ENCODE data around the gene IL15RA.
"Not testable (repeated sequence)": the region's sequence is repeated elsewhere in the genome, so short reads cannot be mapped to it uniquely, and the experiment has no call there.

Gene IL15RA

GRCh38 chr10:5949009-5949759, 28.2 kb downstream of the IL15RA start:
- no peak for DNase-seq

- DNase-seq, result no peak
These were observed 29.1 kb downstream of the IL15RA start for GRCh38 chr10:5948208-5948585.

GRCh38 chr10:5947471-5948207, 29.7 kb downstream of the IL15RA start:
- DNase-seq, result no peak

- DNase-seq, result no peak
These were observed 30.6 kb downstream of the IL15RA start for GRCh38 chr10:5946786-5947185.

DNA sequence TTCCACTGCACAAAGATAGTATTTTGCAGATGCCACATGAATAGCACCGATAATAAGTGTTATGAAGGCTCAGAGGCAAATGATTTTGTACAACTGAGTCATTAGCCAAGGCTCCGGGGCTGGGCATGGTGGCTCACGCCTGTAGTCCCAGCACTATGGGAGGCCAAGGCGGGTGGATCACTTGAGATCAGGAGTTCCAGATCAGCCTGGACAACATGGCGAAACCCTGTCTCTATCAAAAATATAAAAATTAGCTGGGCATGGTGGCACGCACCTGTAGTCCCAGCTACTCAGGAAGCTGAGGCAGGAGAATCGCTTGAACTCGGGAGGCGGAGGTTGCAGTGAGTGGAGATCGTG, 30.9 kb downstream of the IL15RA start:
- DNase-seq, result not testable (repeated sequence)

DNA sequence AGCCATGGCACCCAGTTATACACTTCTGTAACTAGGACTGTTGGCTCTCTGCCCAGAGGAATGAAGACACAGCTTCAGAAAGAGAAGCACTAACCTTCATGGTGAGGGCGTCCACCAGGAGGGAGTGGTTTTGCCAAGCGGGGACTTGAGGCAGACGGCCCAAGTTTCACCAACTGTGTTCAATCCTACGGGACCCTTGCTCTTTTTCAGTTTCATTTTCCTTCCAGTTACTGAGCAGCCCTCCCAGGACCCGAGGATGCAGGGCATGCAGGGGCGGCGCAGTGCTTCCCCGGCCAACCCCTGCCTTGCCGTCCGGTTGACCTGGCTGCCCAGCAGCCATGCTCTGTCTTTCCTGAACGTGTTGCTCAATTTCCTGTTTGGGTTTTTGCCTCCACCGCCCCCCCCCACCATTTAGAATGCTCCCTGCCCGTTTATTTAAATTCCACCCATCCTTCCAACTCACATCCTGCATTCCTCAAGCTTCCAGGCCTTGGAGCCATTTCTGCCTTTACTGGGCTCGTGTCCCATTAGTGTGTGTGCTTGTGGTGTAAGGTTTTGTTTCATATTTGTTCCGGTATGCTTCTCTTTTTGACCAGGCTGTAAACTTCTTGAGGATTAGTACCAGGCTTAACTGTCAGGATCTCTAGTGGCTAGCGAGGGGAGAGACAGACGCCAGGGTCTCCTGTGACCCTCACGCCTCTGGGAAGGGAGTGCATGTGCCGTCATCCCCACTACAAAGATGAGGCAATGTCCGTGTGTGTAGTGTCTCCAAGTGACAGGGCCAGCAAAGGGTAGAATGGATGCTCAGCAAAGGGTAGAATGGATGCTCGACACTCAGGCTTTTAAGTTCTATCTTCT, 31.6 kb downstream of the IL15RA start:
- DNase-seq, result no peak

DNA sequence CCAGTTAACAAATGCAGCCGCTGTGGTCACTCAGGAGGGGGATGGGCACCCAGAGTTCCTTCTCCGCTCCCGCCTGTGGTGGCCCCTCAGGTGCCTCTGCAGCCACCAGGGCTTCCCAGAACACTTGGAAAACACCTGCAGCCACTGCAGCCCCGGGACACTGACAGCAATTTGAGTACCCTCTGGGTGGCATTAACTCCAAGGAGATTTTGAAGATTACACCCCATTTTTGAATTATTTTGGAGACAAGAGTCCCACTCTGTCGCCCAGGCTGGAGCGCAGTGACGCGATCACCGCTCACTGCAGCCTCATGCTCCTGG, 32.2 kb downstream of the IL15RA start:
- no peak for DNase-seq

GRCh38 chr10:5944389-5945189, 32.8 kb downstream of the IL15RA start:
- no peak for DNase-seq

GRCh38 chr10:5943536-5943935, 33.8 kb downstream of the IL15RA start:
- DNase-seq, result peak in 1 of 2 experiments; percentile 21

DNA sequence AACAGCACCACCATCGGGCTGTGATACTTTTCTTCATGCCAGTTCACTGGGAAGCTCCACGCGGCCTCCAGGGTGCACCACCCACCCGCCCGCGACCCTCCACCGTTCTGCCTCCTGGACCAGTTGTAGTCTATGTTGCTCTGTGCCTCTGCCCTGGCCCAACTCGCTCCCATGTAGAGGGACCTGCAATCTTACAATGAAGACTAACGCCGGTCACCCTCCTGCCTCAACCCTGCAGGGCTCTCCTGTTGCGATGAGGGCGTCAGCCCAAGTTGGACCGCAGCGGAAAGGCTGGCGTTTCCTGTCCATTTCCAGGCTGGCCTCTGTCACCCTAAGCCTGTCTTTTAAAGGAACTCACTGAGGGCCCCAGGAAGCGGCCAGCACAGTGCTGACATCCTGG, 34.9 kb downstream of the IL15RA start:
- DNase-seq, result no peak

- no peak for DNase-seq
These were observed 35.3 kb downstream of the IL15RA start for GRCh38 chr10:5942001-5942400.

DNA sequence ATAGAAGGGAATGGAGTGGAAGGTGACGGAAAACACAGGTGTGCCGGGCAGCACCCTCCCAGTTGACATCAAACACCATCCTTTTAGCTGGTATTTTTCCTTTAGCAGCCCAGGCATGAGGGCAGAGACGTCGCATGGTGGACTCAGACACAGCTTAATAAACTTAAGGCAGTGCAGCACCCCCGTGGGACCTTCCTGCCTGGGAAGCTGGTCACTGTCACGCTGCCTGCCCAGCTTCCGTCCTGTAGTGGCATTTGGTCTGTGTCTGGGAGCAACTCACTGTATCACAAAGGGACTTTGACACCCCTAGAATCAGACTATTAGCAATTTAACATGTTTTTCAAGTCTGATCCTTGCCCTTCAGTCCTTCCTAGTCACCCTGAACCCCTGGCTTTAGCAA, 35.8 kb downstream of the IL15RA start:
- no peak for DNase-seq

GRCh38 chr10:5940807-5941218, 36.5 kb downstream of the IL15RA start:
- no peak for DNase-seq

DNA sequence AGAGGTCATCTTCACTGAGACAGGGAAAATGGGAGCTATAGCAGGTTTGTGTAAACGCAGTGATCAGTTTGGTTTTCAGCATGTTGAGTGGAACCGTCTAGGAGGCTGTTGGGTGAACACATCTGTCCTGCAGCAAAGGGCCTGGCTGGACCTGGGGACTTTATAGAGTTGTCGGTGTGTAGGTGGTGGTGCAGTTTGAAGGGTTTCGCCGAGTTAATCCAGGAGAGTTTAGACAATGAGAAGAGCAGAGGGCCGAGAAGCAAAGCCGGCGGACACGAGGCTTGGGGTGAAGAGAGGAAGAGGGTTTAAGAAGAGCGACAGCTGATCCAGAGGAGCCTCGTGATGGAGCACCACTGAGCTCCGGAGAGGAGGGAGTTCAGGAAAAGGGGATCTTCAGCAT, 39.1 kb downstream of the IL15RA start:
- DNase-seq, result no peak

DNA sequence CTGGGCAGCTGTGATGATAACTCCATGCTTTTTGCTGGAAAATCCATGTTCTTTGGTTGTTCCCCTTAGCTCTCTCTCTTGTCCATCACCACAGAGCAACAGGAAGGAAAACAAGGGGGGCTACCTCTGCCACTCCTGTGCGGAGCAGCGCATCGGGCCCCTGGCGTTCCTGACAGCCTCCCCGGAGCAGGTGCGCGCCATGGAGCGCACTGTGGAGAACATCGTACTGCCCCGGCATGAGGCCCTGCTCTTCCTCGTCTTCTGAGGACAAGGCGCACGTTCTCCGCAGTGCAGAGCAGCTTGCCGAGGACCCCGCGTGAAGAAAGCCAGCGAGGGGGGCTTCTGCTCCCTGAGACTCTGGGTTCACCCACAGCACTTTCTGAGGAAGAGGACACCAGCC, 40.3 kb downstream of the IL15RA start:
- no peak for DNase-seq

- DNase-seq, result no peak
These were observed 41.7 kb downstream of the IL15RA start for GRCh38 chr10:5935628-5936027.

GRCh38 chr10:5933909-5934546, 43.3 kb downstream of the IL15RA start:
- no peak for DNase-seq

GRCh38 chr10:5932345-5932744, 45.0 kb downstream of the IL15RA start:
- DNase-seq, result no peak

- no peak for DNase-seq
These were observed 47.1 kb downstream of the IL15RA start for GRCh38 chr10:5930272-5930671.

DNA sequence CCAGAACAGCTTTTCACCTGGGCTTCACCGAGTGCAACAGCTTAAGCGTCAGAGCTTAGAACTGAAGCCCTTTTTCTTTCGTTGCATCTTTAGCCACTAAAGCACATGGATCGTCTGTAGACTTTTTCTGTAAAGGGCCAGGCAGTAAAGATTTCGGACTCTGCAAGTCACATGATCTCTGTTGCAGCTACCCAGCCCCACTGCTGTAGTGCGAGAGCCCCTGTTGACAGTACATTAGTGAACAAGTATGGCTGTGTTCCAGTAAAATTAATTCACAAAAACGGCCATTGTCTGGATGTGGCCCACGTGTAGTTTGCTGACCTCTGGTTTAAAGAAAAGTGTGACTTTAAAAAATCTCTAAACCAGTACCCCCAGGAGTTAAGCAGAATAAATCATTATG, 47.9 kb downstream of the IL15RA start:
- no peak for DNase-seq

DNA sequence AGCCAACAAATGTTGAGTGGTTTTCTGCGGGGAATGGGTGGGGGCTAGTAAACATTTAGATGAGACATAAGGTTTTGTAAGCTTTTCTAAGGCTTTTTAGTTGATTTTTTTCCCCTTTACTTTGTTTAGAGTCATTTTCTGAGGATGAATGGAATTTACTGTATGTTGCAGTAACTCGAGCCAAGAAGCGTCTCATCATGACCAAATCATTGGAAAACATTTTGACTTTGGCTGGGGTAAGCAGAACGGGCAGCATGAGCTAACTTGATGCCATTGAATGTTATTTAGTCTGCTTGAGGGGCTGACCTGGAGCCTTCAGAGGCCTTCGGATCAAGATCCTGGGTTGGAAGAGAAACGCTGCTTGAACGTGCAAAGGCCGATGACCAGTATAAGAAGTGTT, 50.0 kb downstream of the IL15RA start:
- no peak for DNase-seq

- no peak for DNase-seq
These were observed 52.5 kb downstream of the IL15RA start for GRCh38 chr10:5924889-5925288.

GRCh38 chr10:5921746-5922145, 55.6 kb downstream of the IL15RA start:
- no peak for DNase-seq
